LNCAP (cell line): ENCODE measurements around the gene RAD9A.

Experiments
- CTCF ChIP-seq: fragments of 450-650 bp; IDR thresholded peaks from 2 replicates; pipeline ENCODE4 v1.5.1; 2017; ENCODE audit warnings: mild to moderate bottlenecking

Gene RAD9A

GRCh38 chr11:67391304-67392182, at the start of gene RAD9A:
RAD9A (plus strand) TSS chr11:67391986; CDS start chr11:67392045, 59 bp downstream.
- no peak for TF ChIP-seq CTCF

GRCh38 chr11:67344264-67344663, 47.5 kb upstream of the RAD9A start:
- TF ChIP-seq CTCF: no peak

- TF ChIP-seq CTCF: no peak
These were observed 46.4 kb upstream of the RAD9A start for GRCh38 chr11:67345247-67345919.

- peak; percentile 80 for TF ChIP-seq CTCF
These were observed 45.6 kb upstream of the RAD9A start for GRCh38 chr11:67345920-67346819.

- TF ChIP-seq CTCF: no peak
These were observed 43.6 kb upstream of the RAD9A start for GRCh38 chr11:67347964-67348749.

GRCh38 chr11:67349036-67349435, 42.8 kb upstream of the RAD9A start:
- no peak for TF ChIP-seq CTCF
